Measurements from ENCODE around the gene VEZF1. TPM values are rescaled to one million over a fixed set of nuclear protein-coding genes. Genes with fewer than 3 reads are reported as not detected.

The VEZF1 gene
- total and polyA plus RNA-seq, 4 donors = 21.2 to 59.8 (median 42.5) TPM

GRCh38 chr17:58007781-58008706, 20.0 kb upstream of the VEZF1 start:
- WGBS, 2 donors = 21% methylated on average over 47 of the region's 47 CpGs
- DNase-seq (no peak), ATAC-seq (ENCODE audit: low FRiP score) (peak; percentile 47)
- Histone ChIP-seq H3K4me1 (ENCODE audit: control insufficient read depth in 1 of 2, insufficient read depth in 2 of 2, low read length in 2 of 2) (peaks cover 0 to 4% of the 10 kb centered on the region in 2 donors), H3K27me3 (ENCODE audit: control insufficient read depth in 1 of 2, insufficient read depth in 2 of 2, low read length in 1 of 2) (no peaks in the 10 kb centered on the region), H3K9me3 (ENCODE audit: control insufficient read depth, low read length) (no peaks in the 10 kb centered on the region), H3K27ac (ENCODE audit: low read depth in 1 of 2, low read length in 2 of 2) (peak overlapping the region in 1 of 2 donors; percentile 9), H3K4me3 (ENCODE audit: low read length in 2 of 2) (peak overlapping the region; percentile 17 to 29), H3K36me3 (ENCODE audit: control insufficient read depth in 1 of 2, insufficient read depth in 2 of 2, low read length in 1 of 2) (peaks cover 2 to 4% of the 10 kb centered on the region in 2 donors)
- intact Hi-C loops (cut with DNase I) = loop anchor here (2.0 to 10.0 kb wide), 3 partner anchors 75 to 107 kb away; partner anchors contain the start of gene DYNLL2 (in 1 of the 2)

- Histone ChIP-seq H3K4me1 (ENCODE audit: control insufficient read depth in 1 of 2, insufficient read depth in 2 of 2, low read length in 2 of 2) (peaks cover 0 to 7% of the 10 kb centered on the region in 2 donors), H3K36me3 (ENCODE audit: control insufficient read depth in 1 of 2, insufficient read depth in 2 of 2, low read length in 1 of 2) (peaks cover 2 to 4% of the 10 kb centered on the region in 2 donors), H3K27ac (ENCODE audit: low read depth in 1 of 2, low read length in 2 of 2) (peak within 1 kb of the TSS; percentile 58 to 94), H3K27me3 (ENCODE audit: control insufficient read depth in 1 of 2, insufficient read depth in 2 of 2, low read length in 1 of 2) (no peaks in the 10 kb centered on the region), H3K4me3 (ENCODE audit: low read length in 2 of 2) (peak within 1 kb of the TSS; percentile 83 to 90), H3K9me3 (ENCODE audit: control insufficient read depth, low read length) (no peaks in the 10 kb centered on the region)
- ATAC-seq (ENCODE audit: low FRiP score) = peak; percentile 99
- intact Hi-C loops (cut with DNase I) = loop anchor here (5.0 to 10.0 kb wide), 2 partner anchors 80 to 108 kb away; no protein-coding TSS in a partner anchor
- DNase-seq = peak; percentile 99
- WGBS, 2 donors = 0% methylated on average over 86 of the region's 86 CpGs
Observed at GRCh38 chr17:58006924-58007780, 19.1 kb upstream of the VEZF1 start, which contains the start of gene SRSF1. Gene SRSF1, minus strand, starts transcription at chr17:58007246. Its CDS starts 109 bp downstream, at chr17:58007137.

GRCh38 chr17:58006560-58006923, 18.5 kb upstream of the VEZF1 start:
- DNase-seq = peak; percentile 85 to 90
- peaks cover 2 to 4% of the 10 kb centered on the region in 2 donors for H3K36me3 ChIP-seq (ENCODE audit: control insufficient read depth in 1 of 2, insufficient read depth in 2 of 2, low read length in 1 of 2)
- intact Hi-C loops (cut with DNase I) = loop anchor here (5.0 to 10.0 kb wide), 2 partner anchors 81 to 108 kb away; no protein-coding TSS in a partner anchor
- no peaks in the 10 kb centered on the region for H3K27me3 ChIP-seq (ENCODE audit: control insufficient read depth in 1 of 2, insufficient read depth in 2 of 2, low read length in 1 of 2)
- peak overlapping the region; percentile 83 to 90 for H3K4me3 ChIP-seq (ENCODE audit: low read length in 2 of 2)
- whole genome bisulfite sequencing, 2 donors = 0% methylated on average over 20 of the region's 20 CpGs
- ATAC-seq (ENCODE audit: low FRiP score) = peak; percentile 85
- H3K27ac ChIP-seq (ENCODE audit: low read depth in 1 of 2, low read length in 2 of 2) = peak overlapping the region; percentile 58 to 94
- no peaks in the 10 kb centered on the region for H3K9me3 ChIP-seq (ENCODE audit: control insufficient read depth, low read length)
- H3K4me1 ChIP-seq (ENCODE audit: control insufficient read depth in 1 of 2, insufficient read depth in 2 of 2, low read length in 2 of 2) = peaks cover 0 to 8% of the 10 kb centered on the region in 2 donors

- no peaks in the 10 kb centered on the region for H3K9me3 ChIP-seq (ENCODE audit: control insufficient read depth, low read length)
- intact Hi-C loops (cut with DNase I) = loop anchor here (5.0 to 10.0 kb wide), 2 partner anchors 81 to 109 kb away; no protein-coding TSS in a partner anchor
- H3K4me3 ChIP-seq (ENCODE audit: low read length in 2 of 2) = peak overlapping the region; percentile 83 to 90
- WGBS, 2 donors = 4 to 5% methylated on average over 36 of the region's 36 CpGs
- H3K4me1 ChIP-seq (ENCODE audit: control insufficient read depth in 1 of 2, insufficient read depth in 2 of 2, low read length in 2 of 2) = peaks cover 0 to 8% of the 10 kb centered on the region in 2 donors
- ATAC-seq (ENCODE audit: low FRiP score) (peak; percentile 20), DNase-seq (no peak)
- no peaks in the 10 kb centered on the region for H3K27me3 ChIP-seq (ENCODE audit: control insufficient read depth in 1 of 2, insufficient read depth in 2 of 2, low read length in 1 of 2)
- peaks cover 2 to 4% of the 10 kb centered on the region in 2 donors for H3K36me3 ChIP-seq (ENCODE audit: control insufficient read depth in 1 of 2, insufficient read depth in 2 of 2, low read length in 1 of 2)
- peak overlapping the region; percentile 58 to 94 for H3K27ac ChIP-seq (ENCODE audit: low read depth in 1 of 2, low read length in 2 of 2)
Observed at GRCh38 chr17:58005728-58006559, 17.9 kb upstream of the VEZF1 start.

- Histone ChIP-seq H3K27ac (ENCODE audit: low read depth in 1 of 2, low read length in 2 of 2) (no peak overlapping the region), H3K4me3 (ENCODE audit: low read length in 2 of 2) (peak overlapping the region in 1 of 2 donors; percentile 83), H3K36me3 (ENCODE audit: control insufficient read depth in 1 of 2, insufficient read depth in 2 of 2, low read length in 1 of 2) (peaks cover 2 to 4% of the 10 kb centered on the region in 2 donors), H3K4me1 (ENCODE audit: control insufficient read depth in 1 of 2, insufficient read depth in 2 of 2, low read length in 2 of 2) (peaks cover 0 to 8% of the 10 kb centered on the region in 2 donors), H3K9me3 (ENCODE audit: control insufficient read depth, low read length) (no peaks in the 10 kb centered on the region), H3K27me3 (ENCODE audit: control insufficient read depth in 1 of 2, insufficient read depth in 2 of 2, low read length in 1 of 2) (no peaks in the 10 kb centered on the region)
- intact Hi-C loops (cut with DNase I) = loop anchor here (5.0 to 10.0 kb wide), 2 partner anchors 82 to 110 kb away; no protein-coding TSS in a partner anchor
- WGBS, 2 donors = 39 to 44% methylated on average over 12 of the region's 12 CpGs
- ATAC-seq (ENCODE audit: low FRiP score) = no peak
- DNase-seq = no peak
Observed at GRCh38 chr17:58005031-58005727, 17.1 kb upstream of the VEZF1 start.

GRCh38 chr17:58004060-58004459, 16.0 kb upstream of the VEZF1 start:
- no peak overlapping the region for H3K4me3 ChIP-seq (ENCODE audit: low read length in 2 of 2)
- H3K36me3 ChIP-seq (ENCODE audit: control insufficient read depth in 1 of 2, insufficient read depth in 2 of 2, low read length in 1 of 2) = peaks cover 2 to 4% of the 10 kb centered on the region in 2 donors
- WGBS, 2 donors = 72 to 77% methylated on average over 3 of the region's 3 CpGs
- no peaks in the 10 kb centered on the region for H3K9me3 ChIP-seq (ENCODE audit: control insufficient read depth, low read length)
- peak overlapping the region in 1 of 2 donors; percentile 53 for H3K27ac ChIP-seq (ENCODE audit: low read depth in 1 of 2, low read length in 2 of 2)
- peaks cover 0 to 8% of the 10 kb centered on the region in 2 donors for H3K4me1 ChIP-seq (ENCODE audit: control insufficient read depth in 1 of 2, insufficient read depth in 2 of 2, low read length in 2 of 2)
- intact Hi-C loops (cut with DNase I) = loop anchor here in 1 of 2 donors (10.0 kb wide), 1 partner anchor 111 kb away; no protein-coding TSS in a partner anchor
- no peak for ATAC-seq (ENCODE audit: low FRiP score)
- H3K27me3 ChIP-seq (ENCODE audit: control insufficient read depth in 1 of 2, insufficient read depth in 2 of 2, low read length in 1 of 2) = no peaks in the 10 kb centered on the region
- DNase-seq = no peak

- H3K4me1 ChIP-seq (ENCODE audit: control insufficient read depth in 1 of 2, insufficient read depth in 2 of 2, low read length in 2 of 2) = peaks cover 0 to 8% of the 10 kb centered on the region in 2 donors
Observed at GRCh38 chr17:58002973-58003372, 14.9 kb upstream of the VEZF1 start.

More at GRCh38 chr17:58002973-58003372, 14.9 kb upstream of the VEZF1 start:
- peak overlapping the region in 1 of 2 donors; percentile 9 for H3K27ac ChIP-seq (ENCODE audit: low read depth in 1 of 2, low read length in 2 of 2)
- intact Hi-C loops (cut with DNase I) = loop anchor here in 1 of 2 donors (10.0 kb wide), 1 partner anchor 112 kb away; no protein-coding TSS in a partner anchor
- no peak overlapping the region for H3K4me3 ChIP-seq (ENCODE audit: low read length in 2 of 2)
- WGBS, 2 donors = 84 to 87% methylated on average over 2 of the region's 2 CpGs
- H3K9me3 ChIP-seq (ENCODE audit: control insufficient read depth, low read length) = no peaks in the 10 kb centered on the region
- H3K36me3 ChIP-seq (ENCODE audit: control insufficient read depth in 1 of 2, insufficient read depth in 2 of 2, low read length in 1 of 2) = peaks cover 2 to 4% of the 10 kb centered on the region in 2 donors
- no peak for ATAC-seq (ENCODE audit: low FRiP score)
- DNase-seq = no peak
- H3K27me3 ChIP-seq (ENCODE audit: control insufficient read depth in 1 of 2, insufficient read depth in 2 of 2, low read length in 1 of 2) = no peaks in the 10 kb centered on the region
